Immature natural killer cell (primary cell): ENCODE results near the gene WDR73. TPM values are rescaled to one million over a fixed set of nuclear protein-coding genes. Genes with fewer than 3 reads are reported as not detected.
"Not testable (repeated sequence)": the region's sequence is repeated elsewhere in the genome, so short reads cannot be mapped to it uniquely, and the experiment has no call there.

Experiments
- DNase-seq, 3 donors: peaks; one replicate each; pipeline ENCODE4 v3.0.0; 2022; ENCODE audit warnings: mixed read lengths in 1 of 3
- H3K27ac Mint-ChIP-seq, 6 donors: one replicate each; pipeline ENCODE4 v1.8.0; 2020; ENCODE audit warnings: mixed read lengths in 6 of 6, mild to moderate bottlenecking in 5 of 6, inconsistent platforms in 4 of 6, moderate library complexity in 3 of 6
- H3K27me3 Mint-ChIP-seq, 3 donors: one replicate each; pipeline ENCODE4 v1.8.0; 2020 to 2021; ENCODE audit warnings: low read depth in 3 of 3, mild to moderate bottlenecking in 3 of 3, mixed read lengths in 3 of 3, moderate library complexity in 3 of 3, inconsistent platforms in 1 of 3
- H3K36me3 Mint-ChIP-seq, 3 donors: one replicate each; pipeline ENCODE4 v1.8.0; 2020; ENCODE audit warnings: mixed read lengths in 3 of 3, inconsistent platforms in 2 of 3, mild to moderate bottlenecking in 2 of 3
- H3K4me1 Mint-ChIP-seq, 2 donors: one replicate each; pipeline ENCODE4 v1.8.0; 2020; ENCODE audit warnings: inconsistent platforms in 2 of 2, mild to moderate bottlenecking in 2 of 2, mixed read lengths in 2 of 2, moderate library complexity in 1 of 2
- H3K4me3 Mint-ChIP-seq, 5 donors: one replicate each; pipeline ENCODE4 v1.8.0; 2020; ENCODE audit warnings: mild to moderate bottlenecking in 5 of 5, mixed read lengths in 5 of 5, inconsistent platforms in 3 of 5, moderate library complexity in 3 of 5
- H3K9me3 Mint-ChIP-seq, 6 donors: one replicate each; pipeline ENCODE4 v1.8.0; 2020; ENCODE audit warnings: mild to moderate bottlenecking in 6 of 6, mixed read lengths in 6 of 6, inconsistent platforms in 4 of 6, moderate library complexity in 3 of 6
- polyA plus RNA-seq, 3 donors: library from polyadenylated mRNA; unstranded; fragments of 300-500 nt; fragmentation: Illumina TruSeq; gene quantifications; one replicate each; pipeline ENCODE4 v1.2.3, GENCODE V29; 2021

The WDR73 gene
- polyA plus RNA-seq: 10 to 100 TPM; 11.4 to 22.5 (median 17.0) TPM

DNA sequence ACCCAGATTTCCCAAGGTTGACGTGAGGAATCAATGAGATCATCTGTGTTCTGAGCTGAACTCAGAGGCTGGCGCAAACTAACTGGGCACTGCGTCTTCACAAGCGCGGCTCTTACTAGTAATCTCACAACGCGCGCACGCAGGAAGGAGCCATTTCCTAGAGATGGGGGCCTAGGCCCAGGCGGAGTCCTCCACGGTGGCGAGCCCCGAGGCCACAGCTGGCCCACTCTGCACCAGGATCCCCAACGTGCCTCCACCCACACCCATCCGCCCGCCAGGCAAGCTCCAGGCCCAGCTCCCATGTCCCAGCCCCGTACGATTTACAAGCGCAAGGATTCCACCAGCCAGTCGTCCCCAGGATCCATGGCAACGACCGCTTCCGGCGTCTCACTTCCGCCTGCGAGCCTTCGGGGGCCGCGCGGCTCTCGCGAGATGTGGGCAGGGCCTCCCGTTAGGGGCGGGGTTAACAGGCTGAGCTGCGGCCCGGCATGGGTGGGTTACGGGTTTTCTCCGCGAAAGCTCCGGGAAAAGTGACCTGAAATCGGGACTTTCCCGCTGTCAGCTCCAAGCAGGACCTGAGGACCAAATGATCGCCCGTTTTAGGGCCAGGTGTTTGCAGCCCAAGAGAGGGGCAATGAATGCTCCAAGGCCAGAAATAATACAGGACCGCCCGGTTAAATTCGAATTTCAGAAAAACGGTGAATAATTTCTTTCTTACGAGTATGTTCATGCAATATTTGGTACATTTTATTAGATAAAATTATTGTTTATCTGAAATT, at the start of gene WDR73:
Gene WDR73, minus strand, starts transcription at position 374 of the 779 bp plus-strand sequence. Its CDS starts 9 bp downstream, at position 365.
- peaks cover 10 to 11% (median 11%) of the 10 kb centered on the region in 3 donors for H3K36me3 Mint-ChIP-seq
- DNase-seq: peak; percentile 96 to 97 (median 96)
- peak within 1 kb of the TSS; percentile 92 to 98 (median 95) for H3K27ac Mint-ChIP-seq
- H3K4me1 Mint-ChIP-seq: peaks cover 36 to 63% of the 10 kb centered on the region in 2 donors
- H3K9me3 Mint-ChIP-seq: no peaks in the 10 kb centered on the region
- H3K4me3 Mint-ChIP-seq: peak within 1 kb of the TSS; percentile 98 to 99 (median 99)
- H3K27me3 Mint-ChIP-seq: peaks cover 9 to 16% (median 11%) of the 10 kb centered on the region in 3 donors

DNA sequence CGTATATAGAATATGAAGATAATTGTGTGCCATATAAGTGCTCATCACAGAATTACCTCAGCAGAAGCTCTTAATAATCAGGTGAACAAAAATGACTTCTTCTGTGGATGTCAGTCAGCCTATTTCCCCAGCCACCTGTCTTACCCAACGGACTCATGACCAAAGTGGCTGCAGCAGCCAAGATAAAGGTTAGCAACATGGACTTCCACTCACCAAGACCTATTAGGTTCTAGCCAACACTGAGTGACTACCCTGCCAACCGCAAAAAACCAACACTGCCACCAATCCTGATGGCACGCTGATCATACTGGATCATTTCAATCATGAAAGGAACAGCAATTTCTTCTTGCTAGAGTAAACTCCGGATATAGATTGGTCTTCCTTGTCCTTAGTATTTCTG, 49.7 kb upstream of the WDR73 start:
- H3K27me3 Mint-ChIP-seq: no peaks in the 10 kb centered on the region
- no peak for DNase-seq
- no peaks in the 10 kb centered on the region for H3K9me3 Mint-ChIP-seq
- H3K27ac Mint-ChIP-seq: peak overlapping the region in 4 of 6 donors; percentile 36 to 84 (median 75)
- peaks cover 59 to 80% of the 10 kb centered on the region in 2 donors for H3K4me1 Mint-ChIP-seq
- no peak overlapping the region for H3K4me3 Mint-ChIP-seq
- H3K36me3 Mint-ChIP-seq: peaks cover 0 to 5% (median 0%) of the 10 kb centered on the region in 3 donors

DNA sequence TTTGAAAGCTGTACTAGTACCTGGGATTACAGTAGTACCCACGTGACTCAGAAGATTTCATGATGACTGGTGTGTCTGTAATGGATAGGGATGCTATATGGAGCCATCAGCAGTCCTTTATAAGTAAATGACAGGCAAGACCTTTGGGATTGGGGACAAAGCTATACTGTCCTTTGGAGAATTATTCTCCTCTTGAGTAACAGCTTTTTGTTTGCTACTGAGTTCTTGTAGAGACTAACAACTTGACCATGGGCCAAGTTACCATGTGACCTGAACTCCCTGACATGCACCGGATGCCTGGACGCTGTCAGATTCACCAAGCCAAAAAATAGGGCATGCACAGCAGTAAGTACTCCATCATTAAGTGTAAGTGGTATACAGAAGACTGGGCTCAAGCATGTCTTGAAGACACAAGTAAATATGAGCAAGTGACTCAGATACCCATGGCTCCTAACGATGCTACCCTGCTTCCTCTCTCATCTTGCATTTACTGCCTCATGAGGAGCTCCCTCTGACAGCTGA, 48.9 kb upstream of the WDR73 start:
- H3K27ac Mint-ChIP-seq: peak overlapping the region; percentile 21 to 84 (median 52)
- peaks cover 57 to 80% of the 10 kb centered on the region in 2 donors for H3K4me1 Mint-ChIP-seq
- H3K4me3 Mint-ChIP-seq: no peak overlapping the region
- H3K36me3 Mint-ChIP-seq: peaks cover 0 to 3% (median 0%) of the 10 kb centered on the region in 3 donors
- no peaks in the 10 kb centered on the region for H3K27me3 Mint-ChIP-seq
- no peak for DNase-seq
- no peaks in the 10 kb centered on the region for H3K9me3 Mint-ChIP-seq

DNA sequence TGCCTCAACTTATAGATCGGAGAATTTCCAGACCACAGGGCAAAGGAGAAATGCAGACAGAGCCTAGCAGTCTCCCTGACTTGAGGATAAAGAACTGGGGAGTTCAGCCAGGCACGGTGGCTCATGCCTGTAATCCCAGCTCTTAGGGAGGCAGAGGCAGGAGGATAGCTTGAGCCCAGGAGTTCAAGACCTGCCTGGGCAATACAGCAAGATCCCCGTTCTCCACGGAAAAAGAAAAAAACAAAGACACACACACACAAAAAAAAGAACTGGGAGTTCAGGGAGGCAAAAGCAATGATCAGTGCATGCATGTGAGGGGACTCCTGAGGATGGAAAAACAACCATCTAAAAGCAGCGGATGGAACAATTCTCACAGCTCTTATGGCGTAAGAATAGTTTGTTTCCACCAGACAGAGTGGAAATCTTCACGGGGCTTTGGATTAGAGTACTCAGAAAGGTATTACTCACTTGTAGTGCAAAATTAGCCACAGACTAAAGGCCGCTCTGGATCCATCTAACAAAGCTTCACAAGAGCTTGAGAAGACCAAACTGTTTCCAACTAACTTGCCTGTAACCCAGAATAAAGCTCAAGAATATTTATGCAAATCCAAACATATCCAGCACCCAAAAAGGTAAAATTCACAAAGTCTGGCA, 45.6 kb upstream of the WDR73 start:
- peak overlapping the region in 5 of 6 donors; percentile 1 to 53 (median 5) for H3K27ac Mint-ChIP-seq
- peaks cover 61 to 81% of the 10 kb centered on the region in 2 donors for H3K4me1 Mint-ChIP-seq
- H3K36me3 Mint-ChIP-seq: peaks cover 0 to 3% (median 0%) of the 10 kb centered on the region in 3 donors
- no peak for DNase-seq
- no peaks in the 10 kb centered on the region for H3K27me3 Mint-ChIP-seq
- no peaks in the 10 kb centered on the region for H3K9me3 Mint-ChIP-seq
- peak overlapping the region in 1 of 5 donors; percentile 2 for H3K4me3 Mint-ChIP-seq

DNA sequence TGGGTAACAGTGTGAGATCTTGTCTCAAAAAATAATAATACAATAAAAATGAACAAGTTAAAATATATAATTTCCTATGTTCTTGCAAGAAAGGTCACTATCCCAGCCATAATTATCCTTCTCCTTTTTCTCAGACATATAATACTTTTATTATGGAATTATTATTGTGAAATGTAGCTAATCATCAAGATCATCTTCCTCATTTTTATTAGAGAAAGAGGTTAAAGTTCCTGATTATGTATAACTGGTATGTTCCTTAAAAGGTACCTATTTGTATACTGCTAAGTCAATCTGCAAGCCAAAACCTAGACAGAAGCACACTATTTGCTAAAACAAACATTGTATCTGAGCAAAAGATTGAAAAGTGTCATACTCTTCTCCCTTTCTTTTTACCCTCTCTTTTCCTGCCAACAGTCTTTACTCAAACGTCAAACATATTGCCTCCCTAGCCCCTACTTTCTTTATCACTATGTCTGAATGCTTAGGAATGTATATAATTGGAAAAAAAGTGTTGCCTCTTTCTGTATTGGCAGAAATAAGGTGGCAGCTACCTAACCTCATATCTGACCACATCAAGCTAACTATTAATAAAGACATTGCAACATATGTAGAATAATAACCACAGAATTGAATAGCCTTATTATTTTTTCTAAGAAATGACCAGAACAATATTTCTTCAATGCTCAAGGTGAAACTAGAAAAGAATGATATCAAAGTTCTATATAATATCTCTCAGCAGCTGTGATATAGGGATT, 43.3 kb upstream of the WDR73 start:
- Mint-ChIP-seq H3K27me3 (peaks cover 0 to 2% (median 0%) of the 10 kb centered on the region in 3 donors), H3K36me3 (peaks cover 0 to 3% (median 0%) of the 10 kb centered on the region in 3 donors), H3K27ac (peak overlapping the region; percentile 13 to 70 (median 55)), H3K4me3 (peak overlapping the region in 1 of 5 donors; percentile 11), H3K4me1 (peaks cover 48 to 69% of the 10 kb centered on the region in 2 donors), H3K9me3 (no peaks in the 10 kb centered on the region)
- DNase-seq: no peak

DNA sequence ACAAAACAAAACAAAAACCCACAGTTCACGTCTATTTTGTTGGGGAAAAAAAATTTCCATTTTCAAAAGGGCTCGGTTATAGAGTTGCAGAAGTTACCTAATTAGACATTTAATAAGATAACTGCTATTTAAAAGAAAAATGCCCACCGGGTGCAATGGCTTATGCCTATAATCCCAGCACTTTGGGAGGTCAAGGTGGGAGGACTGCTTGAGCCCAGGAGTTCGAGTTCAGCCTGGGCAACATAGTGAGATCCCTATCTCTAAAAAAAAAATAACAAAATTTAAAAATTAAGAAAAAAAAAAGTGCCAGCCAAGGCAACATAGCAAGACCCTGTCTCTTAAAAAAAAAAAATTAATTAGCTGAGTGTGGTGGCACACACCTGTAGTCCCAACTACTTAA, 42.7 kb upstream of the WDR73 start:
- H3K4me1 Mint-ChIP-seq: peaks cover 52 to 74% of the 10 kb centered on the region in 2 donors
- DNase-seq: no peak
- no peak overlapping the region for H3K27ac Mint-ChIP-seq

DNA sequence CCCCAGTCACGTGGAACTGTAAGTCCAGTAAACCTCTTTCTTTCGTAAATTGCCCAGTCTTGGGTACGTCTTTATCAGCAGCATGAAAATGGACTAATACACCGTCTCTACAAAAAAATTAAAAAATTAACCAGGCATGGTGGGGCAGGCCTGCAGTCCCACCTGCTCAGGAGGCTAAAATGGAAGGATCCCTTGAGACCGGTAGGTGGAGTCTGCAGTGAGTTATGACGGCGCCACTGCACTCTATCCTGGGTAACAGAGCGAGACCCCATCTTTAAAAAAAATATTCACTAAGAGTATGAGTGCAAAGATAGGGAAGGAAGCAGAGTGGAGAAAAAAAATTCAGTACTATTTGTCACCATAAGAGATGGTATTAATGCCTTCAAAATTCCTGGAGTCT, 36.3 kb upstream of the WDR73 start:
- DNase-seq: no peak
- Mint-ChIP-seq H3K4me1 (peaks cover 20 to 34% of the 10 kb centered on the region in 2 donors), H3K27ac (peak overlapping the region in 3 of 6 donors; percentile 5 to 66 (median 22)), H3K4me3 (no peak overlapping the region), H3K27me3 (peaks cover 0 to 4% (median 0%) of the 10 kb centered on the region in 3 donors), H3K36me3 (peaks cover 7 to 18% (median 8%) of the 10 kb centered on the region in 3 donors), H3K9me3 (no peaks in the 10 kb centered on the region)

More for the DNA sequence above, 42.7 kb upstream of the WDR73 start:
- Mint-ChIP-seq H3K36me3 (peaks cover 0 to 4% (median 0%) of the 10 kb centered on the region in 3 donors), H3K27me3 (peaks cover 0 to 2% (median 0%) of the 10 kb centered on the region in 3 donors), H3K4me3 (no peak overlapping the region), H3K9me3 (no peaks in the 10 kb centered on the region)

DNA sequence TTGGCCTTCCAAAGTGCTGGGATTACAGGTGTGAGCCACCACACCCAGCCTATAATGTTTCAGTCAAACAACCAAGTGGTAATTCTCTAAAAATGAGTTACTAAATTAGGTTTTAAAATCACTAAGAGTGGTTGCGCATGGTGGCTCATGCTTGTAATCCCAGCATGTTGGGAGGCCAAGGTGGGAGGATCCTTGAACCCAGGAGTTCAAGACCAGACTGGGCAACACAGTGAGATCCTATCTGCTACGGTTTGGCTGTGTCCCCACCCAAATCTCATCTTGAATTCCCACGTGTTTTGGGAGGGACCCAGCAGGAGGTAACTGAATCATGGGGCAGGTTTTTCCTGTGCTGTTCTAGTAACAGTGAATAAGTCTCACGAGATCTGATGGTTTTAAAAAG, 35.8 kb upstream of the WDR73 start:
- Mint-ChIP-seq H3K27ac (peak overlapping the region in 1 of 6 donors; percentile 66), H3K9me3 (no peaks in the 10 kb centered on the region), H3K36me3 (peaks cover 7 to 18% (median 8%) of the 10 kb centered on the region in 3 donors), H3K27me3 (peaks cover 0 to 4% (median 0%) of the 10 kb centered on the region in 3 donors), H3K4me1 (peaks cover 20 to 34% of the 10 kb centered on the region in 2 donors), H3K4me3 (no peak overlapping the region)
- no peak for DNase-seq

DNA sequence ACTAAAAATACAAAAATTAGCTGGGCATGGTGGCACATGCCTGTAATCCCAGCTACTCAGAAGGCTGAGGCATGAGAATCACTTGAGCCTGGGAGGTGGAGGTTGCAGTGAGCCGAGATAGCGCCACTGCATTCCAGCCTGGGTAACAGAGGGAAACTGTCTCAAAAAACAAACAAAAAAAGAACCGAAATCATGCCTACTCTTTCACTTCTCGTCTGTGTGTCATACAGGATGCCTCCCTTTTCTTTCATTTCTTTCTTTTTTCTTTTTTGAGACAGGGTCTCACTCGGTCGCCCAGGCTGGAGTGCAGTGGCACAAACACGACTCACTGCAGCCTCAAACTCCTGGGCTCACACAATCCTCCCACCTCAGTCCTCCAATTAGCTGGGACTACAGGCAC, 32.4 kb upstream of the WDR73 start:
- DNase-seq, H3K27me3 Mint-ChIP-seq, H3K4me3 Mint-ChIP-seq, H3K27ac Mint-ChIP-seq, H3K9me3 Mint-ChIP-seq: not testable (repeated sequence)
- Mint-ChIP-seq H3K36me3 (peaks cover 7 to 20% (median 11%) of the 10 kb centered on the region in 3 donors), H3K4me1 (peaks cover 18 to 29% of the 10 kb centered on the region in 2 donors)

DNA sequence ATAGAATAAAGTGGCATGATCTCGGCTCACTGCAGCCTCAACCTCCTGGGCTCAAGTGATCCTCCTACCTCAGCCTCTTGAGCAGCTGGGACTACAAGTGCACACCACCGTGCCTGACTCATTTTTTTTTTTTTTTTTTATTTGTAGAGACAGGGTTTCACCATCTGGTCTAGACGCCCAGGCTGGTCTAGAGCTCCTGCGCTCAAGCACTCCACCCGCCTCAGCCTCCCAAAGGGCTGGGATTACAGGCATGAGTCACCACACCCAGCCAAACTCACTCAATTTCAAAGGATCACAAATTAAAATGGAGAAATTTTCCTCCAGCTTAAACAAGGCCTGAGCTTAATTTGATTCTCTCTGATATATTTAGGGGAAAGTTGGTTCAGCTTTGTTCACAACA, 31.2 kb upstream of the WDR73 start:
- Mint-ChIP-seq H3K27me3 (peaks cover 0 to 2% (median 2%) of the 10 kb centered on the region in 3 donors), H3K4me1 (peaks cover 16 to 20% of the 10 kb centered on the region in 2 donors), H3K27ac (peak overlapping the region in 1 of 6 donors; percentile 34), H3K9me3 (no peaks in the 10 kb centered on the region), H3K36me3 (peaks cover 6 to 18% (median 10%) of the 10 kb centered on the region in 3 donors), H3K4me3 (no peak overlapping the region)
- DNase-seq: no peak

DNA sequence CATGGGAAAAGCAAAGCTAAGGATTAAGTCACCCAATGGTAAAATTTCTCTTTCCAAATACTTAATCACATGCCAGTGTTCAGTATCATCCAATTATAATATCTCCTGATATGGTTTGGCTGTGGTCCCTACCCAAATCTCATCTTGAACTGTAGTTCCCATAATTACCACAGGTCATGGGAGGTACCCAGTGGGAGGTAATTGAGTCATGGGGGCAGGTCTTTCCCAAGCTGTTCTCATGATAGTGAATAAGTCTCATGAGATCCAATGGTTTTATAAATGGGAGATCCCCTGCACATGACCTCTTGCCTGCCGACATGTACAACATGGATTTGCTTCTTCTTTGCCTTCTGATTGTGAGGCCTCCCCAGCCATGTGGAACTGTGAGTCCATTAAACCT, 30.0 kb upstream of the WDR73 start:
- Mint-ChIP-seq H3K4me1 (peaks cover 14 to 16% of the 10 kb centered on the region in 2 donors), H3K36me3 (peaks cover 6 to 15% (median 7%) of the 10 kb centered on the region in 3 donors), H3K4me3 (no peak overlapping the region), H3K9me3 (no peaks in the 10 kb centered on the region), H3K27me3 (peaks cover 0 to 2% (median 2%) of the 10 kb centered on the region in 3 donors), H3K27ac (peak overlapping the region in 2 of 6 donors; percentile 8 to 30)
- DNase-seq: no peak

DNA sequence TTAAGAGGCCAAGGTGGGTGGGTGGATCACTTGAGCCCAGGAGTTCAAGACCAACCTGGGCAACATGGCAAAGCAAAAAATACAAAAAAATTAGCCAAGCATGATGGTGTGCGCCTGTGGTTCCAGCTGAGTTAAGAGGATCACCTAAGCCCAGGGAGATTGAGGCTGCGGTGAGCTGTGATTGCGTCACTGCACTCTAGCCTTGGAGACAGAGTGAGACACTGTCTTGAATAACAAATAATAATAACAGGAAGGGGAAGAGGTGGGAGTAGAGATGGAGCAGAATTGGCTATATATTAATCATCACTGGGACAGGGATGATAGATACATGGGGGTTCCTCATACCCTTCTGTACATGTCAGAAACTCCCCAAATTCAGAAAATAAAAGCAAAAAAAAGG, 27.7 kb upstream of the WDR73 start:
- peaks cover 0 to 2% (median 0%) of the 10 kb centered on the region in 3 donors for H3K27me3 Mint-ChIP-seq
- no peak for DNase-seq
- H3K4me1 Mint-ChIP-seq: peaks cover 14 to 16% of the 10 kb centered on the region in 2 donors
- no peaks in the 10 kb centered on the region for H3K9me3 Mint-ChIP-seq
- H3K27ac Mint-ChIP-seq: peak overlapping the region in 4 of 6 donors; percentile 52 to 76 (median 62)
- H3K36me3 Mint-ChIP-seq: peaks cover 3 to 12% (median 5%) of the 10 kb centered on the region in 3 donors
- no peak overlapping the region for H3K4me3 Mint-ChIP-seq

DNA sequence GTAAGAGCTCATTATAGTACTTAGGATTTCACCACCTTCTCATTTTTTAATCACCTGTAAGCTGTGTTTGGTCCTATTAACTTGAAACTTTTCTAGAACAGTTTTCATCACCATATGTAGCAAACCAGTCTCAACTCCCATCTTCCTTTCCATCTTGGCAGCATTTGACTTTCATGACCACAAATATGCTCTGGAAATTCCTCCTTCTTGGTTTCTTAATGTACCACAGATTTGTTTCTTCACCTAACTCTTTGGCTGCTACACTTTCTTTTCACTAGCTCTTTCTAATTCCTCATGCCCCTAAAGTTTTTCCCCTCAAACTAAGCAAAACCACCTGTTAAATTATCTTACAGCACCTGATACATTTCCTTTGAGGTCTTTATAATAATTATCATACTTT, 17.1 kb upstream of the WDR73 start:
- Mint-ChIP-seq H3K36me3 (peaks cover 12 to 24% (median 14%) of the 10 kb centered on the region in 3 donors), H3K4me3 (no peak overlapping the region), H3K9me3 (no peaks in the 10 kb centered on the region), H3K4me1 (peaks cover 0 to 8% of the 10 kb centered on the region in 2 donors), H3K27me3 (peaks cover 0 to 3% (median 0%) of the 10 kb centered on the region in 3 donors), H3K27ac (peak overlapping the region in 3 of 6 donors; percentile 13 to 37 (median 14))
- no peak for DNase-seq
